Measurements from ENCODE around the gene KHDC3L.
A peak's percentile ranks its signal among the peaks of the same experiment; 100 is the strongest.

KHDC3L gene

DNA sequence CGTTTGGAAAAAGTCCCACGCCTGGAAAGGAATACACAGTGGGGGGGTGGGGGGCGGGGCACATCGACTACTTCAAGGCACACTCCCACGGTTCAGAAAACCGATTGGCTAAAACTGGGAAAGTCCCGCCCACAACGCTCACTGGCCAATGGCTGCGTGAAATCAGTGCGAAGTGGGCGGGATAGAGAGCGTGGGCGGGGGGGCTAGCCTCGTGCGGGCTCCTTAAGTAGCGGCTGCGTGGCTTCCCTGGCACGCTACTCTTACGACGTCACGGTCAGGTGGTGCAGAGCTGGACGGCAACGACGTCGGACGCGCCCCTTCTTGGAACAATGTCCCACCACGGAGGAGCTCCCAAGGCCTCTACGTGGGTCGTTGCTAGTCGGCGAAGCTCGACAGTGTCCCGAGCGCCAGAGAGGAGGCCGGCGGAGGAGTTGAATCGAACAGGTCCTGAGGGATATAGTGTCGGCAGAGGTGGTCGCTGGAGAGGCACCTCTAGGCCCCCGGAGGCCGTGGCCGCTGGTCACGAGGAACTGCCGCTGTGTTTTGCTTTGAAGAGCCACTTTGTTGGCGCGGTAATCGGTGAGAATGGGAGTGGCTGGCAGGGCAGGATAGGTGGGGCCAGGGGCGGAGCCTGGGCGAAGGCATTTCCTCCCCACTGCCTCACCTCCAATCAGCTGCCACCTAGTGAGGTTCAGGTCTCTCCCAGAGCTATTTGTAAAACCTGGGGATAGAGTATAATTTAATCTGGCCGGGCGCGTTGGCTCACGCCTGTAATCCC lies 32.3 kb downstream of the KHDC3L start, which contains the start of gene DDX43:
Gene DDX43, plus strand, starts transcription at position 252 of the 778 bp plus-strand sequence. Its CDS starts 78 bp downstream, at position 330.
- Mint-ChIP-seq H3K27me3 (ENCODE audit: low read depth, poor library complexity) (no peaks in the 10 kb centered on the region), H3K9me3 (peaks cover 7% of the 10 kb centered on the region), H3K4me3 (no peak within 1 kb of the TSS), H3K4me1 (no peaks in the 10 kb centered on the region), H3K36me3 (ENCODE audit: low read depth) (no peaks in the 10 kb centered on the region), H3K27ac (peak within 1 kb of the TSS; percentile 44)
- no peak for TF ChIP-seq CTCF (IDR thresholded peaks at IDR 0.05)
- no peak for DNase-seq

GRCh38 chr6:73395875-73396274 lies 33.4 kb downstream of the KHDC3L start:
- DNase-seq: no peak
- Mint-ChIP-seq H3K27ac (no peak overlapping the region), H3K9me3 (peaks cover 7% of the 10 kb centered on the region), H3K36me3 (ENCODE audit: low read depth) (no peaks in the 10 kb centered on the region), H3K27me3 (ENCODE audit: low read depth, poor library complexity) (no peaks in the 10 kb centered on the region), H3K4me3 (no peak overlapping the region), H3K4me1 (no peaks in the 10 kb centered on the region)
- no peak for TF ChIP-seq CTCF (IDR thresholded peaks at IDR 0.05)

- no peak for TF ChIP-seq CTCF (IDR thresholded peaks at IDR 0.05)
- no peak for DNase-seq
- Mint-ChIP-seq H3K36me3 (ENCODE audit: low read depth) (no peaks in the 10 kb centered on the region), H3K9me3 (no peaks in the 10 kb centered on the region), H3K27ac (no peak overlapping the region), H3K4me3 (no peak overlapping the region), H3K27me3 (ENCODE audit: low read depth, poor library complexity) (no peaks in the 10 kb centered on the region), H3K4me1 (no peaks in the 10 kb centered on the region)
These were observed 38.2 kb downstream of the KHDC3L start for GRCh38 chr6:73400656-73401055.

GRCh38 chr6:73409395-73409794 lies 46.9 kb downstream of the KHDC3L start:
- DNase-seq: no peak
- H3K4me1 Mint-ChIP-seq: no peaks in the 10 kb centered on the region
- H3K4me3 Mint-ChIP-seq: no peak overlapping the region
- H3K9me3 Mint-ChIP-seq: no peaks in the 10 kb centered on the region
- no peaks in the 10 kb centered on the region for H3K36me3 Mint-ChIP-seq (ENCODE audit: low read depth)
- no peak overlapping the region for H3K27ac Mint-ChIP-seq
- H3K27me3 Mint-ChIP-seq (ENCODE audit: low read depth, poor library complexity): peaks cover 7% of the 10 kb centered on the region
- no peak for TF ChIP-seq CTCF (IDR thresholded peaks at IDR 0.05)

GRCh38 chr6:73413102-73413501 lies 50.6 kb downstream of the KHDC3L start:
- H3K27me3 Mint-ChIP-seq (ENCODE audit: low read depth, poor library complexity): peaks cover 7% of the 10 kb centered on the region
- no peak for TF ChIP-seq CTCF (IDR thresholded peaks at IDR 0.05)

More at GRCh38 chr6:73413102-73413501, 50.6 kb downstream of the KHDC3L start:
- Mint-ChIP-seq H3K4me3 (no peak overlapping the region), H3K4me1 (no peaks in the 10 kb centered on the region), H3K27ac (no peak overlapping the region), H3K9me3 (no peaks in the 10 kb centered on the region), H3K36me3 (ENCODE audit: low read depth) (no peaks in the 10 kb centered on the region)
- no peak for DNase-seq

Measured in nephron progenitor cell (in vitro differentiated cells).